Uterus (tissue), 2 donors: ENCODE measurements around the gene ARSA.

Source experiments
- POLR2A ChIP-seq, 2 donors: fragments of 450-650 bp; IDR thresholded peaks; one replicate each; pipeline ENCODE4 v1.6.1; 2016; ENCODE audit warnings: antibody characterized with exemption in 2 of 2, mild to moderate bottlenecking in 1 of 2, moderate library complexity in 1 of 2
- TF ChIP-seq, protein P1 (sequence below), 4 experiments: fragments of 200-600 bp in 2 of 4; fragments of 450-650 bp in 2 of 4; sonication (generic) in 2 of 4; IDR thresholded peaks; one replicate each; pipeline ENCODE4 v1.5.1; 2016 to 2019; ENCODE audit warnings: antibody characterized with exemption in 4 of 4, mild to moderate bottlenecking in 2 of 4, moderate library complexity in 1 of 4

DNA sequence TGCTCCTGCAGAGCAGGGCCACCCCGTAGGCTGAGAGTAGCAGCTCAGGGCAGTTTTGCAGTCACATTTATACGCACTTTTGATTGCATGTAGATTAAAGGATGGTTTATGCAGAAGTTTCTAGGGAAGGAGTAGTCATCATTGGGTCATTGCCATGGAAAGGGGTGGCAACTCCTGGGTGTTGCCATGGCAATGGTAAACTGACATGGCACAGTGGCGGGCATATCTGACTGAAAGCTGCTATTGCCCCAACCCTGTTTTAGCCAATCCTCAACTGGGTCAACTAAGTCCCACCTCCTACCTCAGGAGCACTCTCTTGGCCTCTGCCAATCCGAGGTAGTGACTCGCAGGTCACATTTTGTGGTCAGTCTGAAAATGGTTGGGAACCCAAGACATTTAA is 2.4 kb upstream of the ARSA start:
- no peak for TF ChIP-seq POLR2A (IDR thresholded peaks at IDR 0.05)
- TF ChIP-seq, protein P1, sequence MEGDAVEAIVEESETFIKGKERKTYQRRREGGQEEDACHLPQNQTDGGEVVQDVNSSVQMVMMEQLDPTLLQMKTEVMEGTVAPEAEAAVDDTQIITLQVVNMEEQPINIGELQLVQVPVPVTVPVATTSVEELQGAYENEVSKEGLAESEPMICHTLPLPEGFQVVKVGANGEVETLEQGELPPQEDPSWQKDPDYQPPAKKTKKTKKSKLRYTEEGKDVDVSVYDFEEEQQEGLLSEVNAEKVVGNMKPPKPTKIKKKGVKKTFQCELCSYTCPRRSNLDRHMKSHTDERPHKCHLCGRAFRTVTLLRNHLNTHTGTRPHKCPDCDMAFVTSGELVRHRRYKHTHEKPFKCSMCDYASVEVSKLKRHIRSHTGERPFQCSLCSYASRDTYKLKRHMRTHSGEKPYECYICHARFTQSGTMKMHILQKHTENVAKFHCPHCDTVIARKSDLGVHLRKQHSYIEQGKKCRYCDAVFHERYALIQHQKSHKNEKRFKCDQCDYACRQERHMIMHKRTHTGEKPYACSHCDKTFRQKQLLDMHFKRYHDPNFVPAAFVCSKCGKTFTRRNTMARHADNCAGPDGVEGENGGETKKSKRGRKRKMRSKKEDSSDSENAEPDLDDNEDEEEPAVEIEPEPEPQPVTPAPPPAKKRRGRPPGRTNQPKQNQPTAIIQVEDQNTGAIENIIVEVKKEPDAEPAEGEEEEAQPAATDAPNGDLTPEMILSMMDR (IDR thresholded peaks at IDR 0.05) = no peak
